Chondrocyte (in vitro differentiated cells): ENCODE results near the gene TLE5. TPM values are rescaled to one million over a fixed set of nuclear protein-coding genes. Genes with fewer than 3 reads are reported as not detected.
A peak's percentile ranks its signal among the peaks of the same experiment; 100 is the strongest.

Source experiments
- DNase-seq: peaks from one replicate; pipeline ENCODE4 v3.0.0; 2021; ENCODE audit warnings: mixed read lengths, low spot score
- H3K27ac Mint-ChIP-seq: one replicate; pipeline ENCODE4 v1.8.0; 2021; ENCODE audit warnings: mild to moderate bottlenecking, moderate library complexity, mixed read lengths; ENCODE audit not compliant: unreplicated experiment
- H3K27me3 Mint-ChIP-seq: 2 replicates; pipeline ENCODE4 v1.8.0; 2021; ENCODE audit warnings: low read depth, mixed read lengths
- H3K36me3 Mint-ChIP-seq: 2 replicates; pipeline ENCODE4 v1.8.0; 2021; ENCODE audit warnings: low read depth, mixed read lengths
- H3K4me1 Mint-ChIP-seq: 2 replicates; pipeline ENCODE4 v1.8.0; 2021; ENCODE audit warnings: low read depth, mild to moderate bottlenecking, mixed read lengths
- H3K4me3 Mint-ChIP-seq: one replicate; pipeline ENCODE4 v1.8.0; 2021; ENCODE audit warnings: mild to moderate bottlenecking, moderate library complexity, mixed read lengths; ENCODE audit not compliant: unreplicated experiment
- H3K9me3 Mint-ChIP-seq: 2 replicates; pipeline ENCODE4 v1.8.0; 2021; ENCODE audit warnings: low read depth, mixed read lengths
- total RNA-seq: library from RNA; stranded (reverse); gene quantifications from 3 replicates; pipeline ENCODE4 v1.2.1, GENCODE V29; 2021
- TF ChIP-seq, protein P1 (sequence below): fragments of 200-600 bp; sonication (generic); IDR thresholded peaks from 2 replicates; pipeline ENCODE4 v1.5.0; 2021; ENCODE audit warnings: antibody characterized with exemption, mild to moderate bottlenecking, moderate library complexity

TLE5 gene
- total RNA-seq, 1 donor from 2014 or later = 303 TPM

DNA sequence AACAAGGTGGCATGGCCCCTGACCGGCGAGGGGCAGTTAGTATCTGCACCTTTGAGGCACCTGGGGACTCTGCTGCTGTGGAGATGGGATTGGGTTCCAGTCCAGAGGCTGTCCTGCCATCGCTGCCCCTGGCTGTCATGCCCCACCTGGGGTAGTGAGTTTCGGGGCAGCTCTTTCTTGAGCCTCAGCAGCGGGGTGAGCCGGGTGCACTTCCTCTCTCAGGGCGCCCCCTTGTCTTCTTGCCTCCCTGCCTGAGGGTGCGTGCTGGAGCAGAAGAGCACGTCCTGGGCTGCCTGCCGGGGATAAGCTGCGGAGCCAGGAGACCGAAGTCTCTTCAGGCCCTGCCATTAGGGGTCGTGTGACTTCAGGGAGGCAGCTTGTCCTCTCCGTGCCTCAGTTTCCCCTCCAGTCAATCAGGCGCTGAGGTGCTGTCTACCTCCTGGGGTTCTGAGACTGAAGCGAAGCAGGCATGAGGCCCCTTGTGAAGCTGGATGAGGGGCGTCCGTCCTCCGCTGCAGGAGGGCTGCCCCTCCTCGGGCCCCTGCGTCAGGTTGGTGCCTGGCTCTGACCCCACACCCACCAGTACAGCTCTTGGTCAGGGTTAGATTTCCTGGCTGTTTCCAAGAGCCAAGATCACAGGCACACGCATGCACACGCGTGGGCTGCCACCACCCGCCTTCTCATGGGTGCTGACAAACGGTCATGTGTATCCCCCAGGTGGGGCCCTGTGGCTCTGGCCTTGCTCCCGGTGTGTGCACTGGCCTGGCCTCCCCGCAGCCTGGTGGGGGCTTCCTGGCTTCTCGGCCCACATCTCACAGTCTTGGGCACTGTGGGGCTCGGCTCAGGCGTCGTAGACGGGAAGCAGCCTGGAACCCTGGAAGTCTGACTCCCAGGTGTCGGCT lies 40.2 kb upstream of the TLE5 start:
- Mint-ChIP-seq H3K4me1 (peaks cover 36% of the 10 kb centered on the region), H3K27me3 (no peaks in the 10 kb centered on the region), H3K9me3 (no peaks in the 10 kb centered on the region), H3K36me3 (no peaks in the 10 kb centered on the region), H3K4me3 (no peak overlapping the region), H3K27ac (no peak overlapping the region)
- TF ChIP-seq, protein P1, sequence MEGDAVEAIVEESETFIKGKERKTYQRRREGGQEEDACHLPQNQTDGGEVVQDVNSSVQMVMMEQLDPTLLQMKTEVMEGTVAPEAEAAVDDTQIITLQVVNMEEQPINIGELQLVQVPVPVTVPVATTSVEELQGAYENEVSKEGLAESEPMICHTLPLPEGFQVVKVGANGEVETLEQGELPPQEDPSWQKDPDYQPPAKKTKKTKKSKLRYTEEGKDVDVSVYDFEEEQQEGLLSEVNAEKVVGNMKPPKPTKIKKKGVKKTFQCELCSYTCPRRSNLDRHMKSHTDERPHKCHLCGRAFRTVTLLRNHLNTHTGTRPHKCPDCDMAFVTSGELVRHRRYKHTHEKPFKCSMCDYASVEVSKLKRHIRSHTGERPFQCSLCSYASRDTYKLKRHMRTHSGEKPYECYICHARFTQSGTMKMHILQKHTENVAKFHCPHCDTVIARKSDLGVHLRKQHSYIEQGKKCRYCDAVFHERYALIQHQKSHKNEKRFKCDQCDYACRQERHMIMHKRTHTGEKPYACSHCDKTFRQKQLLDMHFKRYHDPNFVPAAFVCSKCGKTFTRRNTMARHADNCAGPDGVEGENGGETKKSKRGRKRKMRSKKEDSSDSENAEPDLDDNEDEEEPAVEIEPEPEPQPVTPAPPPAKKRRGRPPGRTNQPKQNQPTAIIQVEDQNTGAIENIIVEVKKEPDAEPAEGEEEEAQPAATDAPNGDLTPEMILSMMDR = no peak
- no peak for DNase-seq

DNA sequence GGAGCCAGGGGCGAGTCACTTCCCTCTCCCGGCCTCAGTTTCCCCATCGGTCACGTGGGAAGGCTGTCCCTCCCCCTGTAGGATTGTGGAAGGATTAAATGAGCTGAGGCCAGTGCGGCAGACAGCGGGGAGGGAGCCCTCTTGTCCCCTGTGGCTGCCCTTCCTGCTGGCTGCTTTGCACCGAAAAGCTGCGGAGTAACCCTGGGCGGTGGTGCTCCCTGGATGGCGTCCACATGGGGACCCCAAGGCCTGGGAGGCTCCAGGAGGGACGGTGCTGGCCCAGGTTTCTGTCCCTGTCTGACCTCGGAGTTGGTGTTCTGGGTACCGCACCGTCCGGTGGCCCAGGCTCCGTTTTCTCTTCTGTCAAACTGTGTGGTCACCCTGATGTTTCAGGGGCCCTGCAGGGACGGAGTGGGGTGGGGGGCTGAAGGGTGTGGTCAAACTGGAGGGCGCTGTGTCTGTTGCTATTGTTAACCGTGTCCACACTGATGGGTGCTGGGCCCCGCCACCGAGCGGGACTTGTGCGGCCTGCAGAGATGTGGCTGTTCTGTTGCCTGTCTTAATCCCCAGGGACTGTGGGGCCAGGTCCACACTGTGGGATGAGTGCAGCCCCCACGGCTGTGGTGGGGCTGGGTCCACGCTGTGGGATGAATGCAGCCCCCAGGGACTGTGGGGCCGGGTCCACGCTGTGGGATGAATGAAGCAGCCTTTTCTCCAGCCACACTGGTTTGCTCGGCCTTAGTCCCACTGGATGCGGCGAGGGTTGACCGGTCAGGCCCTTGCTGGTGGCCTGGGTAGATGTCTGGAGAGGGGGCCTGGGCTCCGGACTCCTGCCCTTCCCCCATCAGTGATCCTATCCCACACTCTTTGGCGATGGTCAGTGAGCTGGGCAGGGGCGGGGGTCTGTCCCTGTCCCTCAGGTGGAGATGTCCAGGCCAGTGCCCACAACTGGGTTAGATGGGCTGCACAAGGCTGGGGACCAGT lies 38.7 kb upstream of the TLE5 start:
- peak; percentile 89 for DNase-seq
- Mint-ChIP-seq H3K4me3 (no peak overlapping the region), H3K4me1 (peaks cover 41% of the 10 kb centered on the region), H3K27ac (no peak overlapping the region), H3K27me3 (no peaks in the 10 kb centered on the region), H3K9me3 (no peaks in the 10 kb centered on the region), H3K36me3 (no peaks in the 10 kb centered on the region)
- TF ChIP-seq, protein P1 = no peak

DNA sequence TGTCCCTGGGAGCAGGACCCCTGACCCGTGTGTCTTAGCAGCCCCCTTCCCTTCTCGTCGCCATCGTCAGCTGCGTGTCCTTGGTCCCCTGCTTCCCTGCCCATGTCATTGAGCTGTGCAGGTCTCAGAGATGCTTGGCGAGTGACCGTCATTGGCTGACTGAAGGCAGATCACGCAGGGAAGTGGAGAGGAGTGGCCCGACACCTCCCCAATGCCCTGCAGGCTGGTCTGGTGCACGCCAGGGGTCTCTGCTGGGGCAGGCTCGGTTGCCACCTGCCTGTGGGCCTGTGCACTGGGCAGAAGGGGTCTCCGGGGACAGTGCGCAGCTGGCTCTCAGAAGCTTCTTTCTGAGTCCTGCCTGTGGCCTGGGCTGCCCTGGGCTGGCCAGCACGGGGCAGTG lies 38.0 kb upstream of the TLE5 start:
- H3K27me3 Mint-ChIP-seq = no peaks in the 10 kb centered on the region
- no peak overlapping the region for H3K4me3 Mint-ChIP-seq
- H3K4me1 Mint-ChIP-seq = peaks cover 48% of the 10 kb centered on the region
- H3K27ac Mint-ChIP-seq = no peak overlapping the region
- H3K36me3 Mint-ChIP-seq = no peaks in the 10 kb centered on the region
- DNase-seq = peak; percentile 89
- TF ChIP-seq, protein P1 = no peak
- no peaks in the 10 kb centered on the region for H3K9me3 Mint-ChIP-seq

DNA sequence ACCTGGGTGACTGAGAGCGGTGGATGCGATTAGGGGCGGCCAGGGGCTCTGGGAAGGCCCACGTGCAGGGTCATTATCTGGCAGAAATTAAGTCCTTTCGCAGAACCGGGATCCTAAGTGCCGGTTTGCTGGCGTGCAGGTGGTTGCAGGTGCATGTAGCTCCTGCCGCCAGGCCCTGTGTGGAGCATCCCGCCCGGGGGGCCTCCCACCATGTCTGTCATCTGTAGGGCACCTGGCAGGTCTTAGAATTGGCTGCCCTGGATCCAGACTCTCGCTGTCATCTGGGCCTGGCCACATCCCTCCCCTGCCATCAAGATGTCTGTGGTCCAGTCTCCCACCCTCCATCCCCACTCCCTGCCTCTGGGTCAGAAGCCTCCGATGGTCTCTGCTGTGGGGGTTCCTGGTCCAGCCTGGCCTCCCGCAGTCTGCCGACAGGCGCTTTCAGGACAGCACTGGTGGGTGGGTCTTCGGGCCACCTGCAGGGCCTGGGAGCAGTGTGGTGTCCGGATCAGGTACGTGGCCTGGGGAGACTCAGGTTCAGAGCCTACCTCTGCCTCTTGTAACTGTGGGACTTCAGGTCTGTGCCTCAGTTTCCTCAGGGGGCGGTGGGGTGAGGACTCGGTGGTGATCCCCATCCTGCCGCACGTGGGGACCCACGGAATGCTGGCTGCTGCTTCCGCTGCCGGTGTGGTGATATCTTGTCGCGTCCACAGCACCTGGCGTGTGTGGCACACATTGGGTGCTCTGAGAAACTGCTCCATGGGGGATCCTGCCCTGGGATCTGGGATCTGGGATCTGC lies 37.3 kb upstream of the TLE5 start:
- H3K36me3 Mint-ChIP-seq = no peaks in the 10 kb centered on the region
- peak; percentile 87 for DNase-seq
- H3K4me1 Mint-ChIP-seq = peaks cover 51% of the 10 kb centered on the region
- no peak overlapping the region for H3K4me3 Mint-ChIP-seq
- H3K27me3 Mint-ChIP-seq = no peaks in the 10 kb centered on the region
- H3K27ac Mint-ChIP-seq = peak overlapping the region; percentile 66
- TF ChIP-seq, protein P1 = no peak
- H3K9me3 Mint-ChIP-seq = no peaks in the 10 kb centered on the region
